NCI-H510A (cell line): Measurements from ENCODE around the gene CYP46A1.

ENCODE experiments used
- DNase-seq: peaks from one replicate; lab custom pipeline; 2025; lab: John Stamatoyannopoulos, UW

Gene CYP46A1

DNA sequence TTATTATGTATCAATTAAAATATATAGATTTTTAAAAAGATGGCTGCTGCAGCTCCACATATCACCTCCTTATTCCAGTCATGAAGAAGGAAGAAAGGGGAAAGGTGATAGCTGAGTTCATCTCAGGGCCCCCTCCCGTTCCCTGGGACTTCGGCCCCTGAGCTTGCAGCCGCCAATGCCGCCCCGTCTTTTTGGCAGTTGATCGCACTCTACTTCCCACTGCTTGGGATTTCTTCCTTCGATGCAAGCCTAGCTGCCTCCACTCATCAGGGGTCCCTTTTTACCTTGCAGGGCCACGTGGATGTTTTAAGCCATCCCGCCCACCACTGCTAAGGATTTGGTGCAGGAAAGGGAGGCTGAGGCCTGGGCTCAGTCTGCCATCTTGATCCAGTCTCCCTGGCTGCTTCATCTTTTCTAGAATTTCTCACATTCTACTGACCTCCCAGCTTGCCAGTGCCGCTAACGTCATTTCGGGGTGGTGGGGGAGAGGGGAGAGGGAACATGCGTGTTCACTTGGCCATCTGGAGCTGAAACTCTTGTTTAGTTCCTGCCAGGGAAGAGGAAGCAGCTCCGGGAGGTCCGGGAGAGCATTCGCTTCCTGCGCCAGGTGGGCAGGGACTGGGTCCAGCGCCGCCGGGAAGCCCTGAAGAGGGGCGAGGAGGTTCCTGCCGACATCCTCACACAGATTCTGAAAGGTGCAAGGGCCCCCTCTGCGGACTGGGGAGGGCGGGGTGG lies 31.3 kb downstream of the CYP46A1 start:
- DNase-seq: no peak

- DNase-seq: no peak
Measured at GRCh38 chr14:99716091-99716849, 32.2 kb downstream of the CYP46A1 start.

DNA sequence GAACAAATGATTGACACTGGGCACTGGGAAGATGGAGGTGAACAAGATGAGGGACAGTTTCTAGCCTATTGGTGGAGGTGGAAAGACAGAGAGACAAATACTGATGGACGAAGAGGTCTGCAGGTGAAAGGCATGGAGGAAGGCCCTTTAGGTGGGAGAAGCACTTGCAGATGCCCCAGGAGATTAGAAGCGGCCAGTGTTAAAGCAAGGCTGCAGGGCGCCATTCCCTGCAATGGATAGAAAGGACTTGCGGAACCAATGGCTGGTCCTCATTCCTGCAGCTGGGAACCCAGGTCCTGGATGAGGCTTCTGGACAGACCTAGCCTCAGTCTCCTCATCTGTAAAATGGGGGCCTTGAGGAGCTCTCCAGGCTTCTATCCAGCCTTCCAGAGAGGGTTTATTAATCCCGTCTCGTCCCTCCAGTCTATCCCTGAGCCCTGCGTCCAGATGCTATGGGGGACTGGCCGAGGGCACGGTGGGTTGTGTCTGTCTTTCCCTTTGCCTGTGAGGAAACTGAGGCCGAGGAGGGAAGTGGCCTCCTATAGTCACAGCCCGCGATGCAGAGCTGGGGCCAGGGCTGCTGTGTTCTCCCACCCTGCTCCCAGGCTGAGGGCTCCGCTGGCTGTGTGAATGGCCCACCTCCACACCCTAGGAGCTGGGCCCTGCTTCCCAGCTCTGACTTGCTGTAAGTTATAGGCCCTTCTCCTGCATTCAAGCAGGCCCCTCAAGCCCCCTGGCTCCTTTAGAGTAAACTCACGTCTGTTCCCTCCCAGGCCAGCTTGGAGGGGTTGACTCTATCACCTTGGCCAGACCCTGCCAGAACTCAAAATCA lies 33.0 kb downstream of the CYP46A1 start:
- no peak for DNase-seq

DNA sequence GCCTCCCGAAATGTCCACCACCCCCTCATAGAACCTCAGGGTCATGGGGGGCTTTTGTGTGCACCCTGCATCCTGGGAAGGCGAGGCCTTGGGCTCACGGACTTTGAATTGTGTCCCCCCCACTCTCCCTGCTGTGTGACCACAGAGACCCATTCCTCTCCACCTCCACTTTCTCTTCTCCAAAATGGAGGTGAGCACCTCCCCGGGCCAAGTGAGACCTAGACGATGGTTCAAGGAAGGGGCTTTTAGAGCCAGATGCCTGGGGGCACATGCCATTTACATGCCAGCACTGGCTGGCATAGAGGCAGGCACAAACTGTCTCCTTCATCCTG lies 33.5 kb downstream of the CYP46A1 start:
- DNase-seq: no peak

DNA sequence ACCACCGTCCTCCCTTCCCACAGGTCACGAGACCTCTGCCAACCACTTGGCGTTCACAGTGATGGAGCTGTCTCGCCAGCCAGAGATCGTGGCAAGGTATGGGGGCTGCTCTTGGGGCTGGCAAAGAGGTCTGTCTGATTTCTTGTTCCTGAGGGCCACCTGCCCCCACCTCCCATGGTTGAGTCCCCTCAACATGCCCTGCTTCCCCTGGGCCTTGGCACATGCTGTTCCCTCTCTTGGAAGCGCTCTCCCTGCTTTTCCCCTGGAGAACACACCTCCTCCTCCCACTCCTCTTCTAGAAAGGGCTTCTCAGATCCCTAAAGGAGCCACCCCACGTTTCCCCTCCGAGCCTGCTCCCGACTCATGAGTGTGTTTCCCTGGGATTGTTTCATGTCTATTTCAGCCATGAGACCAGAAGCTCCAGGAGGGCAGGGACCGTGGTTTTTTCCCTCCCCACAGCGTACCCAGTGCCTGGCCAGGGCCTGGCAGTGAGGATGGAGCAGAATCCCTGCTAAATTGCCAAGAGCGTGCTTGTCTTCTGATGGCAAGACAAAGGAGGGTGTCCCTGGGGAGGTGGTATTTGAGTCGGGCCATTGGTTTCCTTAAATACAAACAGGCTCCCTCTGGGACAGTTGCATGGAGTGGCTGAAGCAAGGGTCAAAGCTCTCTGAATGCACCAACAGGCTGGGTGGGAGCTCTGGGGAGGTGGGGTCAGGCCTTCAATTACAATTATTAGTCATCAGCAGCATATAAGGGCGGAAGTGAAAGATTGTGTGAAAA lies 34.1 kb downstream of the CYP46A1 start:
- no peak for DNase-seq

DNA sequence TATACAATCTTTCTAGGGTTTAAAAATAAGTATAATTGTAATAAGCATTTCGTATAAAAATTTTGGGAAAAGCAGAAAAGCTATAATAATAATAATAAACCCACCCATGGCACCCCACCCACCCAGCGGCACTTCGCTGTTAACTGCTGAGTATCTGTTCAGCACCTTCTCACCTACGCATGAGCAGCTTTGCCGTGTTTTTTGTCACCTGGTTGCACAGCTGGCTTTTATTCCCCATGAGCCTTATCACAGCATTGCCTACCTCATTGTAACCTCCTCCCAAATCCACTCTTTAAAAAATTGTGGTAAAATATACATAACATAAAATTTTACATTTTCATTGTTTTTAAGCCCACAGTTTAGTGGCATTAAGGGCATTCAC lies 34.7 kb downstream of the CYP46A1 start:
- no peak for DNase-seq

- DNase-seq: no peak
Measured at GRCh38 chr14:99720941-99721791, 37.1 kb downstream of the CYP46A1 start.

DNA sequence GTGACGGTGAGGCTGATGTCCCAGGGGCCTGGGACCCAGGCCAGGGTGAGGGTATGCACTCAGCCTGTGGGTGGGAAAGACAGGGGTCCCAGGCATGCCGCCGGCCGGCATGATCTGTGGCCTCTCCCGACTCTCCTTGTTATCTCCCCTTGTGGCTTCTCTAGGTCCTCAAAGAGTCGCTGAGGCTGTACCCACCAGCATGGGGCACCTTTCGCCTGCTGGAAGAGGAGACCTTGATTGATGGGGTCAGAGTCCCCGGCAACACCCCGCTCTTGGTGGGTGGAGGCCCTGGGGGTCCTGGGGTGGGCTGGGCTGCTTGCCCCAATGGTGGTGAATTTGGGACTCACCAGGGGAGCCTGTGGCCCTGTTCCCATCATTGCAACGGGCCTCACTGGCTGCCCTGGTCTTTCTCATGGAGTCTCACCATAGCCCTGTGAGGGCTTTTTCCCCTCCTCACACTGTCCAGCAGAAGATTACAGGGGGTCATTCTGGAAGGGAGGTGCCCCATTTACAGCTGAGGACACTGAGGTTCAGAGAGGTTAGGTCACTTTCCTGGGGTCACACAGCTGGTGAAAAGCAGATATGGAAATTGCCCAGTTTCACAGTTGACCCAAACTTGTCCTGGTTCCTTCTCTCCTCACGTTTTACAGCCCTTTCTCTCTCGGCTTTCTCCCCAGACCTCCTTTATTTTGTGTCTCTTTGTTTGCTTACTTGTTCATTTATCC lies 37.9 kb downstream of the CYP46A1 start:
- DNase-seq: no peak

DNA sequence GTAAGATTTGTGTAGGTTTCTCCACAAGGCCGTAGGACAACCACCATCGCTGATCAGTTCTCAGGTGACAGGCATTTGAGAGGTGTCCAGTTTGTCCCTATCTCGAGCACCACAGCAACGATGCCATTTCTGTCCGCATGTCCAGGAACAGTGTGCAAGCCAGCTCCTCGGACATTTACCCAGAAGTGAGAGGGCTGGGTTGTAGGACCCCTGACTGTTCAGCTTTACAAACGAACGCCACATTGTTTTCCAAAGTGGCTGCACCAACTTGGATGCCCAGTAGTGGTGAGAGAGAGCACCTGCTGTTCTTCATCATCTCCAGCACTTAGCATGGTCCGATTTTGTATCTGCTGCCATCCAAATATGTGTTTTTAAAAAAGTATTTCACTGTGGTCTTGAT lies 38.6 kb downstream of the CYP46A1 start:
- no peak for DNase-seq

DNA sequence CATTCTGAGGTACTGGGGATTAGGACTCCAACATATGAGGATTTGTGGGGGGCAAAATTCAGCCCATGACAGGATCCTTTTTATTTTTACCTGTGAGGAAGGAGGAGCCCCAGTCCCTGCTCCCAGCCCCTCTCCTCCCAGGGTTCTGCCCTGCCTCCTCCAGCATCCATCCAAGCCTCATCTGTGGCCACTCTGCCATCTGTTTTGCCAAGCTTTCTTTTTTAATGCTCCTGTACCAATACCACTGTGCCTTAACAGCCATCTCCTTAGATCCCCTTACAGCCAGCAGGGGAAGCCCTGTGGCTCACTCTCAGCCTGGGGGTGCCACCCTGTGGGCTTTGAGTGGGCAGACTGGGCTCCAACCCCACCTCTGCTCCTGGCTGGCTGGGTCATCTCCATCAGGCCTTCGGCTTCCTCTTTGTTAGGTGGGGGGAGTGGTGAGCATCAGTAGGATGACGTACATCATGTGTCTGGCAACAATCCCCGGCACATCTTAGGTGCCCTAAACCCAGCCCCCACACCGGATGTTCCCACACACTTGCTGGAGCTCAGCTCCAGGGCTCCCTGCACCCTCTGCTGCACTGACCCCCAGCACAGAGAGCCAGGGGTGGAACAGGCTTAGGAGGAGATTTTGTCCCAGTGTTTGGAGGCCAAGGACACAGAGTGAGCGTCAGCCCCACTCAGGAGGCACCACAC lies 40.2 kb downstream of the CYP46A1 start:
- no peak for DNase-seq

GRCh38 chr14:99724939-99725773 lies 41.1 kb downstream of the CYP46A1 start:
- no peak for DNase-seq

GRCh38 chr14:99725774-99726537 lies 41.9 kb downstream of the CYP46A1 start:
- DNase-seq: no peak

DNA sequence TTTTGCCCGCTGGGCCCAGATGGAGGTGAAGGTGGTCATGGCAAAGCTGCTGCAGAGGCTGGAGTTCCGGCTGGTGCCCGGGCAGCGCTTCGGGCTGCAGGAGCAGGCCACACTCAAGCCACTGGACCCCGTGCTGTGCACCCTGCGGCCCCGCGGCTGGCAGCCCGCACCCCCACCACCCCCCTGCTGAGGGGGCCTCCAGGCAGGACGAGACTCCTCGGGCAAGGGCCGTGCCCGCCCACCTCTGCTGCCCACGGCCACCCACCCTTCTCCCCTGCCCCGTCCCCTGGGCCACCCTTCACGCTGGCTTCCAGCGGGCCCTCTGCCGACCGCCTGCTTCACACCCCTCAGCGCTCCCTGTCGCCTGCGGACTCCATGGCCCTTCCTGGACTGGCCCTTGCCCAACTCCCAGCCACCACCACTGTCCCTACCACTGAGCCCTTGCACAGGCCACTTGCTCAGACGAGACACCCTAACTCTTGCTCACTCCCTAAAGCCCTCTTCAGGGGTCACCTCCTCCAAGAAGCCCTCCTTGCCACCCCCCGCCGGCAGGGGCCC lies 42.5 kb downstream of the CYP46A1 start:
- no peak for DNase-seq

- no peak for DNase-seq
Measured at GRCh38 chr14:99727096-99727870, 43.2 kb downstream of the CYP46A1 start.

DNA sequence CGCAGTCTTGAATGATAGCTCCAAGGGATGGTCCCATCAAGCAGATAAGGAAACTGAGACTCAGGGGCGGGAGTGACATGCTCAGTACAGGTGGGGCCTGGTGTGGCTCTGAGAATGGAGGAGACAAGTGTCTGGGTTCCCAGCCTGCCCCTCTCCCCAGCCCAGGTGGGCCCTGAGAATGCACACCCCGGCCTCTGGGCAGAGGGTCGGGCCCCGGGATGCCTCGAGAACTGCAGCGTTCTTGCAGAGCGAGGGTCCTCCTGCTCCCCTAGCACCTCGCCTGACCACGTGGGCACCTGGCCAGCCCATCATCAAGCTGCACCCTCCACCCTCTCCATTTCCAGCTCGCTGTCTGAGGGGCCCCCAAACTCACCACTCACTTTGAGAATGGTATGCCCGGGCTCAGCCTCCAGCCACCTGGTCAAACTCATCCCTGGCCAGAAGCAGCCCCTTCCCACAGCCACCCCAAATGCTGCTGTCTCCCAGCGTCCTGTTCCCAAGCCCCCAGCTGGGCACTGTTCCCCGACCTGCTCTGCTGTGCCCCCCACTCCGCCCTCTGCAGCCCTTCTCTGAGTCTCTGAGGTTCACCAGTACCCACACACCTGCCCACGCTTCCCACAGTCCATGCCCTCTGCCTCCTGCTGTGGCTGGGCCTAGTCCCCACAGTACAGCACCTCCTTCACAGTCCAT lies 44.3 kb downstream of the CYP46A1 start:
- no peak for DNase-seq

GRCh38 chr14:99728981-99729451 lies 44.9 kb downstream of the CYP46A1 start:
- DNase-seq: no peak
